Testis (tissue), 3 donors: ENCODE data around the gene NBAS. TPM values are rescaled to one million over a fixed set of nuclear protein-coding genes. Genes with fewer than 3 reads are reported as not detected.

Source experiments
- DNase-seq: peaks from one replicate; pipeline ENCODE4 v3.0.0-alpha.2; 2019
- H3K27ac ChIP-seq, 2 donors: fragments of 200-600 bp; sonication (generic); one replicate each; pipeline ENCODE4 v1.5.1; 2019
- H3K27me3 ChIP-seq: fragments of 200-600 bp; sonication (generic); one replicate; pipeline ENCODE4 v1.5.1; 2019
- H3K36me3 ChIP-seq: fragments of 200-600 bp; sonication (generic); one replicate; pipeline ENCODE4 v1.5.1; 2017; ENCODE audit warnings: low read depth; ENCODE audit errors: missing control alignments
- H3K4me1 ChIP-seq: fragments of 200-600 bp; sonication (generic); one replicate; pipeline ENCODE4 v1.5.1; 2019
- H3K4me3 ChIP-seq, 2 donors: fragments of 200-600 bp; sonication (generic); one replicate each; pipeline ENCODE4 v1.5.1; 2017 to 2019
- H3K9me3 ChIP-seq: fragments of 200-600 bp; sonication (generic); one replicate; pipeline ENCODE4 v1.5.1; 2017
- CTCF ChIP-seq, 3 experiments: fragments of 450-650 bp in 2 of 3; fragments of 200-600 bp in 1 of 3; sonication (generic) in 1 of 3; IDR thresholded peaks; one replicate each; pipeline ENCODE4 v1.5.1; 2016 to 2019; ENCODE audit warnings: antibody characterized with exemption in 3 of 3, mild to moderate bottlenecking in 2 of 3, moderate library complexity in 1 of 3
- POLR2A ChIP-seq: fragments of 450-650 bp; IDR thresholded peaks from one replicate; pipeline ENCODE4 v1.6.1; 2017; ENCODE audit warnings: antibody characterized with exemption, mild to moderate bottlenecking, moderate library complexity
- WGBS, 2 donors: methylation state at CpG; one replicate each; pipeline ENCODE4 v1.1.5; 2018; 5-methylcytosine and 5-hydroxymethylcytosine counted together
- intact Hi-C: fragments of 100-400 bp; cut with DNase I; formaldehyde crosslinking; loops from one replicate; pipeline ENCODE4 v1.15.1; 2023; ENCODE audit warnings: low total_unique reads
- polyA plus RNA-seq: library from polyadenylated mRNA; stranded (reverse); fragments of 350-450 nt; fragmentation: Illumina TruSeq; extraction: RNeasy Lipid Tissue Mini Kit (QIAGEN cat#74804); gene quantifications from one replicate; pipeline ENCODE4 v1.2.3, GENCODE V29; 2014; ENCODE audit warnings: low read depth, low replicate concordance; ENCODE audit not compliant: insufficient read depth
- total RNA-seq, 2 donors: library from RNA; depleted of rRNA; stranded (reverse); fragments of >200 nt; gene quantifications; one replicate each; pipeline ENCODE4 v1.2.3, GENCODE V29; 2016

NBAS gene
- total and polyA plus RNA-seq, 3 donors from 2014 or later = 75.8 to 84.2 (median 79.7) TPM

DNA sequence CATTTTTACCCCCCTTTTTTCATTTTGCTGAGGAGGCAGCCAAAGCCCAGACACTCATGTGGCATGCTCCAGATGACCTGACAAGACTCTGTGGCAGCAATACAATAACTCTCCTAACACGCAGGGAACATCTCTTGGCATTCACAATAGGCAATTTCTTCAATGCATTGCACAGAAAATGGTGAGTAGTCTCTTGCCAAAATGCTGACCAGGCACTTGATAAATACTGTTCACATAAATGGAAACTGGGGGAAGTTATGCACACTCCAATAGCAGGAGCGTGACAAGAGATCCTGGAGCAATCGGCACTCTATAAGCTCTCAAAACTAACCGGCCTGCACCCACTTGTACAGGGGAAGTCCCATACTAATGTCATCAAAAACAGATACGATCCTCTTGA, 66.3 kb downstream of the NBAS start:
- TF ChIP-seq POLR2A = no peak
- no peak for TF ChIP-seq CTCF (IDR thresholded peaks at IDR 0.05)
- 87 to 93% methylated on average over 5 of the region's 5 CpGs for WGBS, 2 donors

GRCh38 chr2:15492773-15493325, 68.3 kb downstream of the NBAS start:
- intact Hi-C loops = no loop called here
- Histone ChIP-seq H3K36me3 (no peaks in the 10 kb centered on the region), H3K27ac (no peak overlapping the region), H3K4me3 (no peak overlapping the region), H3K4me1 (no peaks in the 10 kb centered on the region), H3K27me3 (no peaks in the 10 kb centered on the region), H3K9me3 (no peaks in the 10 kb centered on the region)
- 94 to 95% methylated on average over 4 of the region's 4 CpGs for WGBS, 2 donors
- no peak for DNase-seq
- TF ChIP-seq CTCF (IDR thresholded peaks at IDR 0.05) (no peak), POLR2A (no peak)

More for the DNA sequence above, 66.3 kb downstream of the NBAS start:
- intact Hi-C loops = no loop called here
- Histone ChIP-seq H3K4me3 (no peak overlapping the region), H3K4me1 (no peaks in the 10 kb centered on the region), H3K9me3 (no peaks in the 10 kb centered on the region), H3K27ac (no peak overlapping the region), H3K36me3 (no peaks in the 10 kb centered on the region), H3K27me3 (no peaks in the 10 kb centered on the region)
- no peak for DNase-seq

- Histone ChIP-seq H3K27ac (no peak overlapping the region), H3K27me3 (no peaks in the 10 kb centered on the region), H3K9me3 (no peaks in the 10 kb centered on the region), H3K4me3 (no peak overlapping the region), H3K36me3 (no peaks in the 10 kb centered on the region), H3K4me1 (no peaks in the 10 kb centered on the region)
- 91 to 96% methylated on average over 2 of the region's 2 CpGs for WGBS, 2 donors
- TF ChIP-seq POLR2A = no peak
- no peak for TF ChIP-seq CTCF (IDR thresholded peaks at IDR 0.05)
- intact Hi-C loops = no loop called here
- DNase-seq = no peak
Measured at GRCh38 chr2:15486770-15487169, 74.4 kb downstream of the NBAS start.

DNA sequence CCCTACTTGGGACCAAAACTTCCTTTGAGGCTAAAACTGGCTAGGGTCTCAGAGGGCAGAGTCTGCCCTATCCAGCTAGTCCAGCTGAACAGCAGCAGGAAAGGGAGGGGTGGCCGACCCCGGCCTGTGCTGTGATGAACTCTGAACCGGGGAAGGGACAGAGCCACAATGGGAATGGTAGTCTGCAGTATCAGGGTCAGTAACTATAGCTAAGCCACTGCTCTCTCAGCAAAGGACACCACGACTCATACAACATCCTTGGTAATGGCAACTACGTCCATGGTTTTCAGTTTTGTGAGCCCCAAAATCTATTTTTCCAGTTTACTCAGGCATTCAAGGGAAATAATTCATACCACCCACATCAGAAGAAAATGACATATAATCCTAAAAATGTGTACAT, 75.2 kb downstream of the NBAS start:
- Histone ChIP-seq H3K4me3 (no peak overlapping the region), H3K9me3 (no peaks in the 10 kb centered on the region), H3K36me3 (no peaks in the 10 kb centered on the region), H3K27ac (no peak overlapping the region), H3K4me1 (no peaks in the 10 kb centered on the region), H3K27me3 (no peaks in the 10 kb centered on the region)
- WGBS, 2 donors = 89 to 96% methylated on average over 5 of the region's 5 CpGs
- intact Hi-C loops = no loop called here
- TF ChIP-seq CTCF (IDR thresholded peaks at IDR 0.05) (no peak), POLR2A (no peak)
- DNase-seq = no peak

DNA sequence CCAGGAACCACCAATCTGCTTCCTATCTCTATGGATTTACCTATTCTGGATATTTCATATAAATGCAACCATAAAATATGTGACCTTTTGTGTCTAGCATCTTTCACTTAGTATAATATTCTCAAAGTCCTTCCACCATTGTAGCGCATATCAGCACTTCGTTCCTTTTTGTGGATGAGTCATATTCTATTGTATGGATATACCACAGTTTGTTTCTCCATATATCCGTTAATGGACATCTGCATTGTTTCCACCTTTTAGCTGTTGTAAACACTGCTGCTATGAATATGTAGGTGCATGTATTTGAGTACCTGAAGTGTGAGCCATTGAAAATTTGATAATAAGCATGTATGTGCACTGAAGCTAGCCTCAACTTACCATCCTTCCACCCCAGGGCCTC, 80.1 kb downstream of the NBAS start:
- H3K36me3 ChIP-seq = no peaks in the 10 kb centered on the region
- no peak overlapping the region for H3K4me3 ChIP-seq
- no peaks in the 10 kb centered on the region for H3K9me3 ChIP-seq
- H3K4me1 ChIP-seq = no peaks in the 10 kb centered on the region
- intact Hi-C loops = no loop called here
- no peak for DNase-seq
- no peak overlapping the region for H3K27ac ChIP-seq
- 96 to 98% methylated on average over 3 of the region's 3 CpGs for WGBS, 2 donors
- no peaks in the 10 kb centered on the region for H3K27me3 ChIP-seq
- no peak for TF ChIP-seq CTCF (IDR thresholded peaks at IDR 0.05)
- TF ChIP-seq POLR2A = no peak
